Ovary (tissue), 3 donors: Measurements from ENCODE around the gene RPS2.

Source experiments
- CTCF ChIP-seq, 3 donors: fragments of 450-650 bp in 2 of 3; fragments of 200-600 bp in 1 of 3; IDR thresholded peaks; one replicate each; pipeline versions ENCODE4 v1.5.1 to v1.8.0; 2016 to 2022; ENCODE audit warnings: antibody characterized with exemption in 3 of 3, mild to moderate bottlenecking in 1 of 3
- EP300 ChIP-seq: sonication (generic); formaldehyde crosslinking; IDR thresholded peaks from one replicate; pipeline ENCODE4 v1.6.1; 2017; ENCODE audit warnings: antibody characterized with exemption
- donor health status: DM: no; HTN: no; CAD: no.

- TF ChIP-seq CTCF (IDR thresholded peaks at IDR 0.05) (no peak), EP300 (no peak)
Observed at GRCh38 chr16:1993731-1994131, 29.1 kb upstream of the RPS2 start.
